Measurements from ENCODE around the gene GGT6.
A peak's percentile ranks its signal among the peaks of the same experiment; 100 is the strongest.

The GGT6 gene

GRCh38 chr17:4519361-4519788, 41.0 kb downstream of the GGT6 start:
- Mint-ChIP-seq H3K27ac (no peak overlapping the region), H3K4me3 (no peak overlapping the region), H3K36me3 (ENCODE audit: low read depth) (no peaks in the 10 kb centered on the region), H3K4me1 (peaks cover 44% of the 10 kb centered on the region), H3K27me3 (ENCODE audit: low read depth) (peaks cover 8% of the 10 kb centered on the region), H3K9me3 (no peaks in the 10 kb centered on the region)
- no peak for TF ChIP-seq CTCF (IDR thresholded peaks at IDR 0.05; ENCODE audit: unreplicated experiment in 3 of 3)

GRCh38 chr17:4518901-4519300, 41.5 kb downstream of the GGT6 start:
- no peak overlapping the region for H3K4me3 Mint-ChIP-seq
- TF ChIP-seq CTCF (IDR thresholded peaks at IDR 0.05; ENCODE audit: unreplicated experiment in 3 of 3) = no peak
- no peaks in the 10 kb centered on the region for H3K9me3 Mint-ChIP-seq
- no peaks in the 10 kb centered on the region for H3K36me3 Mint-ChIP-seq (ENCODE audit: low read depth)
- H3K4me1 Mint-ChIP-seq = peaks cover 43% of the 10 kb centered on the region
- no peak overlapping the region for H3K27ac Mint-ChIP-seq
- H3K27me3 Mint-ChIP-seq (ENCODE audit: low read depth) = peaks cover 8% of the 10 kb centered on the region

- Mint-ChIP-seq H3K4me3 (peak overlapping the region in 1 of 3 experiments; percentile 16), H3K27me3 (ENCODE audit: low read depth) (peaks cover 4% of the 10 kb centered on the region), H3K36me3 (ENCODE audit: low read depth) (no peaks in the 10 kb centered on the region), H3K9me3 (no peaks in the 10 kb centered on the region), H3K4me1 (peaks cover 31% of the 10 kb centered on the region), H3K27ac (peak overlapping the region in 2 of 3 experiments; percentile 64 to 79)
- no peak for TF ChIP-seq CTCF (IDR thresholded peaks at IDR 0.05; ENCODE audit: unreplicated experiment in 3 of 3)
These were observed 43.6 kb downstream of the GGT6 start for GRCh38 chr17:4516735-4517134.

GRCh38 chr17:4515501-4515900, 44.9 kb downstream of the GGT6 start:
- no peaks in the 10 kb centered on the region for H3K9me3 Mint-ChIP-seq
- H3K4me3 Mint-ChIP-seq = no peak overlapping the region
- H3K4me1 Mint-ChIP-seq = peaks cover 20% of the 10 kb centered on the region
- H3K36me3 Mint-ChIP-seq (ENCODE audit: low read depth) = no peaks in the 10 kb centered on the region
- H3K27me3 Mint-ChIP-seq (ENCODE audit: low read depth) = no peaks in the 10 kb centered on the region
- H3K27ac Mint-ChIP-seq = no peak overlapping the region
- no peak for TF ChIP-seq CTCF (IDR thresholded peaks at IDR 0.05; ENCODE audit: unreplicated experiment in 3 of 3)

- Mint-ChIP-seq H3K4me1 (peaks cover 13% of the 10 kb centered on the region), H3K36me3 (ENCODE audit: low read depth) (no peaks in the 10 kb centered on the region), H3K9me3 (no peaks in the 10 kb centered on the region), H3K27me3 (ENCODE audit: low read depth) (no peaks in the 10 kb centered on the region), H3K4me3 (no peak overlapping the region), H3K27ac (peak overlapping the region in 2 of 3 experiments; percentile 55 to 85)
- no peak for TF ChIP-seq CTCF (IDR thresholded peaks at IDR 0.05; ENCODE audit: unreplicated experiment in 3 of 3)
These were observed 45.6 kb downstream of the GGT6 start for GRCh38 chr17:4514779-4515178.

GRCh38 chr17:4514206-4514605, 46.2 kb downstream of the GGT6 start:
- TF ChIP-seq CTCF (IDR thresholded peaks at IDR 0.05; ENCODE audit: unreplicated experiment in 3 of 3) = no peak
- Mint-ChIP-seq H3K27ac (peak overlapping the region in 2 of 3 experiments; percentile 55 to 85), H3K9me3 (no peaks in the 10 kb centered on the region), H3K36me3 (ENCODE audit: low read depth) (no peaks in the 10 kb centered on the region), H3K27me3 (ENCODE audit: low read depth) (peaks cover 1% of the 10 kb centered on the region), H3K4me3 (no peak overlapping the region), H3K4me1 (peaks cover 18% of the 10 kb centered on the region)
